PC-3 (cell line): ENCODE data around the gene APCDD1. TPM values are rescaled to one million over a fixed set of nuclear protein-coding genes. Genes with fewer than 3 reads are reported as not detected.

Experiments used
- ATAC-seq: fragments of 200-7000 bp; cut with Tn5 transposase; 2 replicates; pipeline ENCODE4 v1.9.1; 2020; ENCODE audit warnings: mild to moderate bottlenecking, moderate library complexity
- BruUV-seq: library from RNA; stranded (reverse); fragments of 400-500 nt; replicated peaks from 2 replicates; lab custom pipeline; 2021; lab: Mats Ljungman, UMichigan
- CTCF ChIA-PET: fragments of 300-600 bp; sonication (Branson Sonifier 250); formaldehyde crosslinking; loops from one replicate; lab custom pipeline; 2022; ENCODE audit warnings: antibody characterized with exemption; lab: Charles Lee
- POLR2A ChIA-PET: fragments of 300-600 bp; sonication (Branson Sonifier 250); formaldehyde crosslinking; loops from one replicate; lab custom pipeline; 2022; ENCODE audit warnings: antibody characterized with exemption; ENCODE audit not compliant: unreplicated experiment; lab: Charles Lee
- DNase-seq: peaks from one replicate; pipeline ENCODE4 v3.0.0-alpha.2; 2015
- H2AFZ ChIP-seq: fragments of 300-600 bp; sonication (generic); 2 replicates; pipeline ENCODE4 v1.6.0; 2016; ENCODE audit warnings: antibody characterized with exemption, low read length
- H3F3A ChIP-seq: fragments of 300-600 bp; sonication (generic); one replicate; pipeline ENCODE4 v1.6.0; 2017; ENCODE audit warnings: antibody characterized with exemption, low read length, control low read depth, mild to moderate bottlenecking; ENCODE audit not compliant: unreplicated experiment
- H3K27ac ChIP-seq: fragments of 300-600 bp; sonication (generic); 2 replicates; pipeline ENCODE4 v1.5.1; 2016; ENCODE audit warnings: mild to moderate bottlenecking, low read length
- H3K27me3 ChIP-seq: fragments of 300-600 bp; sonication (generic); 2 replicates; pipeline ENCODE4 v1.6.1; 2016; ENCODE audit warnings: low read length, mixed read lengths
- H3K36me3 ChIP-seq: fragments of 300-600 bp; sonication (generic); 2 replicates; pipeline ENCODE4 v1.6.1; 2016; ENCODE audit warnings: low read depth, mixed run types, low read length, mixed read lengths
- H3K4me1 ChIP-seq: fragments of 300-600 bp; sonication (generic); 2 replicates; pipeline ENCODE4 v1.5.1; 2016; ENCODE audit warnings: low read length; ENCODE audit not compliant: insufficient read depth
- H3K4me2 ChIP-seq: fragments of 300-600 bp; sonication (generic); 2 replicates; pipeline ENCODE4 v1.6.0; 2016; ENCODE audit warnings: low read length
- H3K4me3 ChIP-seq: fragments of 300-600 bp; sonication (generic); 2 replicates; pipeline ENCODE4 v1.5.1; 2016; ENCODE audit warnings: mild to moderate bottlenecking, low read length, mixed read lengths
- H3K79me2 ChIP-seq: fragments of 300-600 bp; sonication (generic); 2 replicates; pipeline ENCODE4 v1.6.1; 2017; ENCODE audit warnings: low read length, mixed read lengths
- H3K9ac ChIP-seq: fragments of 300-600 bp; sonication (generic); 2 replicates; pipeline ENCODE4 v1.6.0; 2016; ENCODE audit warnings: mild to moderate bottlenecking, low read length
- H3K9me2 ChIP-seq: fragments of 300-600 bp; sonication (generic); replicated peaks from 2 replicates; pipeline ENCODE4 v1.6.1; 2016; ENCODE audit warnings: mixed run types, low read length, mixed read lengths
- H3K9me3 ChIP-seq: fragments of 300-600 bp; sonication (generic); 2 replicates; pipeline ENCODE4 v1.6.1; 2016; ENCODE audit warnings: low read length, mixed read lengths
- H4K20me1 ChIP-seq: fragments of 300-600 bp; sonication (generic); 2 replicates; pipeline ENCODE4 v1.6.1; 2016; ENCODE audit warnings: low read length, mixed read lengths
- CTCF ChIP-seq: fragments of 300-600 bp; sonication (generic); conservative IDR thresholded peaks from 2 replicates; pipeline ENCODE4 v1.5.1; 2017; ENCODE audit warnings: antibody characterized with exemption, low read depth, mild to moderate bottlenecking, low read length
- EZH2 ChIP-seq: fragments of 300-600 bp; sonication (generic); IDR thresholded peaks from one replicate; pipeline ENCODE4 v1.6.1; 2017; ENCODE audit warnings: antibody characterized with exemption, mild to moderate bottlenecking, low read length; ENCODE audit not compliant: unreplicated experiment
- EZH2phosphoT487 ChIP-seq: fragments of 300-600 bp; sonication (generic); IDR thresholded peaks from 2 replicates; pipeline ENCODE4 v1.6.1; 2018; ENCODE audit warnings: mild to moderate bottlenecking, antibody characterized with exemption, low read length, borderline replicate concordance
- intact Hi-C: fragments of 100-400 bp; cut with micrococcal nuclease; formaldehyde crosslinking; loops from 2 replicates; pipeline ENCODE4 v1.9.0; 2023
- total RNA-seq: library from RNA; depleted of rRNA; stranded (reverse); fragments of >200 nt; gene quantifications from 2 replicates; pipeline ENCODE4 v1.2.3, GENCODE V29; 2014

APCDD1 gene
- total RNA-seq, 1 experiment from 2014 or later: not detected

- no peaks in the 10 kb centered on the region for H3K9me2 ChIP-seq
- ChIA-PET POLR2A (no interaction called here), CTCF (interaction anchor here (0.8 kb wide), 1 partner anchor 432 kb away, joined by 3 read pairs; no protein-coding TSS in a partner anchor)
- peaks cover 35% of the 10 kb centered on the region for H3K27me3 ChIP-seq
- no peaks in the 10 kb centered on the region for H3F3A ChIP-seq
- H3K9ac ChIP-seq: no peak overlapping the region
- no peak overlapping the region for H2AFZ ChIP-seq
- DNase-seq (no peak), ATAC-seq (no peak)
- no peak overlapping the region for H3K27ac ChIP-seq
- H3K4me1 ChIP-seq: no peaks in the 10 kb centered on the region
- H3K4me3 ChIP-seq: no peak overlapping the region
- no peaks in the 10 kb centered on the region for H3K36me3 ChIP-seq
- no peak overlapping the region for H3K4me2 ChIP-seq
- no peaks in the 10 kb centered on the region for H4K20me1 ChIP-seq
- no TSS peak for BruUV-seq
- H3K9me3 ChIP-seq: no peaks in the 10 kb centered on the region
- no peaks in the 10 kb centered on the region for H3K79me2 ChIP-seq
- TF ChIP-seq EZH2: no peak
- no peak for TF ChIP-seq CTCF
- no peak for TF ChIP-seq EZH2phosphoT487
- intact Hi-C loops: no loop called here
Measured at GRCh38 chr18:10424585-10425307, 29.7 kb upstream of the APCDD1 start.

GRCh38 chr18:10430677-10431076 lies 23.8 kb upstream of the APCDD1 start:
- no TSS peak for BruUV-seq
- Histone ChIP-seq H3K27me3 (peaks cover 48% of the 10 kb centered on the region), H3F3A (no peaks in the 10 kb centered on the region), H3K79me2 (no peaks in the 10 kb centered on the region), H3K36me3 (no peaks in the 10 kb centered on the region), H4K20me1 (no peaks in the 10 kb centered on the region), H3K4me1 (no peaks in the 10 kb centered on the region), H3K9me2 (no peaks in the 10 kb centered on the region), H3K9ac (no peak overlapping the region), H3K4me3 (no peak overlapping the region), H3K9me3 (no peaks in the 10 kb centered on the region), H2AFZ (no peak overlapping the region), H3K4me2 (no peak overlapping the region), H3K27ac (no peak overlapping the region)
- intact Hi-C loops: no loop called here
- ChIA-PET CTCF (interaction anchor here (0.6 kb wide), 1 partner anchor 909 kb away, joined by 3 read pairs; no protein-coding TSS in a partner anchor), POLR2A (no interaction called here)
- TF ChIP-seq CTCF: no peak
- TF ChIP-seq EZH2: no peak
- no peak for TF ChIP-seq EZH2phosphoT487
- ATAC-seq (no peak), DNase-seq (no peak)

DNA sequence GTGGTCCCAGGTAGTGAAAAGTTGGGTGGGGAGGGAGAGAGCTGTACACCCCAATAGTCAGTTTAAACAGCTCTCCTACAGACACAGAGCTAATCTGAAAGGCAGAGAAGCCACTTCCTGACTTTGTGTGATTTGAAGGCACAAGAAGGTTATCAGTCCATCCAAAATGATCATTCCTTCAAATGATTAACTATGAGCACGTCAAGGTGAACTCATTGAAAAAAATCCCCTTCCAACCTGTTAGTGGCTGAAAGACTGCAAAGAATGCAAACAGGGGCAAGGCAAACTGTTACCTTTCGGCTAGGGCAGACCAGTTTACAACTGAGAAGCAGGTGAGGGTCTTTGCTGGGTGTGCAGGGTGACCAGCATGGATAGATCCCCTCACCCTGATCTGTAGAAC lies 22.8 kb upstream of the APCDD1 start:
- DNase-seq (no peak), ATAC-seq (no peak)
- no peak for TF ChIP-seq EZH2
- no peak for TF ChIP-seq EZH2phosphoT487
- TF ChIP-seq CTCF: no peak
- Histone ChIP-seq H3K4me3 (no peak overlapping the region), H3F3A (no peaks in the 10 kb centered on the region), H3K4me2 (no peak overlapping the region), H3K9me2 (no peaks in the 10 kb centered on the region), H3K4me1 (no peaks in the 10 kb centered on the region), H4K20me1 (no peaks in the 10 kb centered on the region), H3K9me3 (no peaks in the 10 kb centered on the region), H2AFZ (no peak overlapping the region), H3K79me2 (no peaks in the 10 kb centered on the region), H3K27me3 (peaks cover 47% of the 10 kb centered on the region), H3K9ac (no peak overlapping the region), H3K27ac (no peak overlapping the region), H3K36me3 (no peaks in the 10 kb centered on the region)
- intact Hi-C loops: no loop called here
- CTCF ChIA-PET: no interaction called here
- BruUV-seq: no TSS peak
- POLR2A ChIA-PET: no interaction called here
